ENCODE data around the gene SPDYE4. TPM values are rescaled to one million over a fixed set of nuclear protein-coding genes. Genes with fewer than 3 reads are reported as not detected.

Gene SPDYE4
- total and polyA plus RNA-seq, 2 experiments from 2014 or later: not detected

- no peaks in the 10 kb centered on the region for H3K79me2 ChIP-seq (replicated peaks; ENCODE audit: insufficient read depth)
- no peaks in the 10 kb centered on the region for H3K27me3 ChIP-seq (ENCODE audit: insufficient read depth)
- H3K27ac ChIP-seq (ENCODE audit: low read depth): no peak overlapping the region
- H3K4me1 Mint-ChIP-seq: no peaks in the 10 kb centered on the region
- no peaks in the 10 kb centered on the region for H3K27me3 Mint-ChIP-seq (ENCODE audit: insufficient read depth, low read depth, poor library complexity)
- no peaks in the 10 kb centered on the region for H3F3A ChIP-seq (replicated peaks; ENCODE audit: low read depth)
- peaks cover 12% of the 10 kb centered on the region; the same call in 2 of the 3 replicates for H3K9me3 Mint-ChIP-seq
- peaks cover 3% of the 10 kb centered on the region; the same call in 1 of the 3 replicates for H3K36me3 Mint-ChIP-seq (ENCODE audit: low read depth)
- H2AFZ ChIP-seq: peak overlapping the region; percentile 60
- no peak overlapping the region for H3K4me3 ChIP-seq
- DNase-seq (ENCODE audit: low spot score): no peak
- TF ChIP-seq ZNF331 (CRISPR knock-in tag; IDR thresholded peaks at IDR 0.05; ENCODE audit: low read depth) (no peak), ETS1 (IDR thresholded peaks at IDR 0.05) (no peak), CREB1 (CRISPR knock-in tag; IDR thresholded peaks at IDR 0.05; ENCODE audit: low read depth) (no peak), CTCF (conservative IDR thresholded peaks at IDR 0.05; ENCODE audit: low read depth in 2 of 2) (no peak), EZH2phosphoT487 (IDR thresholded peaks at IDR 0.05; ENCODE audit: unreplicated experiment) (no peak), JUNB (IDR thresholded peaks at IDR 0.05; ENCODE audit: unreplicated experiment) (no peak), STAT1 (IDR thresholded peaks at IDR 0.05; ENCODE audit: unreplicated experiment) (no peak), NANOG (IDR thresholded peaks at IDR 0.05; ENCODE audit: borderline replicate concordance) (no peak), ZNF462 (CRISPR knock-in tag; IDR thresholded peaks at IDR 0.05) (no peak), REST (IDR thresholded peaks at IDR 0.05; ENCODE audit: unreplicated experiment) (no peak), EZH2 (IDR thresholded peaks at IDR 0.05; ENCODE audit: low read depth, unreplicated experiment) (no peak), ZNF114 (CRISPR knock-in tag; IDR thresholded peaks at IDR 0.05) (no peak), POLR2AphosphoS5 (IDR thresholded peaks at IDR 0.05; ENCODE audit: low read depth) (no peak)
- no peak overlapping the region for H3K4me3 Mint-ChIP-seq
- no peaks in the 10 kb centered on the region for H4K20me1 ChIP-seq (replicated peaks; ENCODE audit: insufficient read depth)
- no peak overlapping the region for H3K4me2 ChIP-seq
- H3K9me2 ChIP-seq (ENCODE audit: insufficient read depth): no peaks in the 10 kb centered on the region
- ATAC-seq: no peak
- H3K36me3 ChIP-seq (ENCODE audit: insufficient read depth): no peaks in the 10 kb centered on the region
- no peak overlapping the region for H3K27ac Mint-ChIP-seq
- no peaks in the 10 kb centered on the region for H3K4me1 ChIP-seq (ENCODE audit: insufficient read depth)
Measured at GRCh38 chr17:8707332-8708024, 50.9 kb downstream of the SPDYE4 start.
